ENCODE data around the gene ANKLE1. TPM values are rescaled to one million over a fixed set of nuclear protein-coding genes. Genes with fewer than 3 reads are reported as not detected.

ANKLE1 gene
- total and polyA plus RNA-seq, 2 donors (not counting 3 experiments of a cell fraction or from before 2014, with no cell fraction given) = 1.9 to 3.1 TPM

GRCh38 chr19:17296976-17297375 lies 15.3 kb downstream of the ANKLE1 start:
- no peak for DNase-seq (ENCODE audit: low read depth, low spot score)

More at GRCh38 chr19:17296976-17297375, 15.3 kb downstream of the ANKLE1 start:
- intact Hi-C loops (cut with micrococcal nuclease) = no loop called here
- Histone ChIP-seq H3K27ac (ENCODE audit: insufficient read depth, low read depth, low read length) (no peak overlapping the region), H3K9me3 (replicated peaks; ENCODE audit: control insufficient read depth, insufficient read depth, low read length) (no peaks in the 10 kb centered on the region), H3K27me3 (ENCODE audit: control insufficient read depth in 2 of 2, insufficient read depth in 2 of 2, low read length in 2 of 2) (no peaks in the 10 kb centered on the region), H3K9ac (replicated peaks; ENCODE audit: extremely low read depth, insufficient read depth, low read length) (no peak overlapping the region), H2AFZ (ENCODE audit: low read depth, low read length) (no peak overlapping the region), H3K36me3 (ENCODE audit: control insufficient read depth in 2 of 2, extremely low read depth in 1 of 2, insufficient read depth in 2 of 2, low read length in 2 of 2) (peaks cover 0 to 3% of the 10 kb centered on the region in 2 experiments), H3K4me3 (replicated peaks in 1 of 3; ENCODE audit: insufficient read depth in 1 of 3, low read depth in 1 of 3, low read length in 3 of 3) (no peak overlapping the region), H3K4me2 (ENCODE audit: insufficient read depth, low read length) (no peak overlapping the region), H4K20me1 (replicated peaks; ENCODE audit: control insufficient read depth, extremely low read depth, insufficient read depth, low read length) (no peaks in the 10 kb centered on the region), H3K9me1 (replicated peaks; ENCODE audit: control insufficient read depth, extremely low read depth, insufficient read depth, low read length) (no peaks in the 10 kb centered on the region), H3K79me2 (ENCODE audit: control insufficient read depth, insufficient read depth, low read length) (no peaks in the 10 kb centered on the region), H3K4me1 (ENCODE audit: control insufficient read depth, extremely low read depth, insufficient read depth, low read length) (peaks cover 9% of the 10 kb centered on the region)
- no peak for FAIRE-seq
- ChIA-PET CTCF (interaction anchor here (0.6 to 1.6 kb wide), 2 partner anchors 8 to 23 kb away, joined by 3 to 10 read pairs; partner anchors contain the start of gene MRPL34), POLR2A (no interaction called here)
- no TSS peak for BruUV-seq (replicated peaks)
- TF ChIP-seq MAX (IDR thresholded peaks at IDR 0.05; ENCODE audit: insufficient read depth, insufficient read length) = no peak
- TF ChIP-seq POLR2AphosphoS5 (IDR thresholded peaks at IDR 0.05; ENCODE audit: insufficient read depth, low read depth, low read length) = no peak
- no peak for TF ChIP-seq CTCF (IDR thresholded peaks at IDR 0.05; ENCODE audit: extremely low read depth in 1 of 2, insufficient read depth in 1 of 2, low read depth in 1 of 2, low read length in 2 of 2)
- TF ChIP-seq POLR2A (IDR thresholded peaks at IDR 0.05; ENCODE audit: low read depth, low read length) = no peak
- no peak for TF ChIP-seq MYC (IDR thresholded peaks at IDR 0.05; ENCODE audit: low read depth, low read length)
- TF ChIP-seq EZH2 (IDR thresholded peaks at IDR 0.05; ENCODE audit: borderline replicate concordance, low read depth, low read length, severe bottlenecking) = no peak
- no peak for TF ChIP-seq GATA2 (IDR thresholded peaks at IDR 0.05; ENCODE audit: insufficient read depth, insufficient read length, low read depth, low read length)
- no peak for TF ChIP-seq FOS (IDR thresholded peaks at IDR 0.05; ENCODE audit: borderline replicate concordance, insufficient read depth, low read length)
- no peak for TF ChIP-seq JUN (IDR thresholded peaks at IDR 0.05; ENCODE audit: borderline replicate concordance, insufficient read depth, insufficient read length, low read depth)
- dilution Hi-C loops (cut with MboI; ENCODE audit: extremely low pct_ligation_motif_present, low sequenced_read_pairs) = no loop called here
